ENCODE data around the gene RFFL.

The RFFL gene

GRCh38 chr17:35079547-35080423 is 16.3 kb upstream of the RFFL start:
- no peak for DNase-seq

GRCh38 chr17:35076874-35077273 is 13.4 kb upstream of the RFFL start:
- no peak for DNase-seq

DNA sequence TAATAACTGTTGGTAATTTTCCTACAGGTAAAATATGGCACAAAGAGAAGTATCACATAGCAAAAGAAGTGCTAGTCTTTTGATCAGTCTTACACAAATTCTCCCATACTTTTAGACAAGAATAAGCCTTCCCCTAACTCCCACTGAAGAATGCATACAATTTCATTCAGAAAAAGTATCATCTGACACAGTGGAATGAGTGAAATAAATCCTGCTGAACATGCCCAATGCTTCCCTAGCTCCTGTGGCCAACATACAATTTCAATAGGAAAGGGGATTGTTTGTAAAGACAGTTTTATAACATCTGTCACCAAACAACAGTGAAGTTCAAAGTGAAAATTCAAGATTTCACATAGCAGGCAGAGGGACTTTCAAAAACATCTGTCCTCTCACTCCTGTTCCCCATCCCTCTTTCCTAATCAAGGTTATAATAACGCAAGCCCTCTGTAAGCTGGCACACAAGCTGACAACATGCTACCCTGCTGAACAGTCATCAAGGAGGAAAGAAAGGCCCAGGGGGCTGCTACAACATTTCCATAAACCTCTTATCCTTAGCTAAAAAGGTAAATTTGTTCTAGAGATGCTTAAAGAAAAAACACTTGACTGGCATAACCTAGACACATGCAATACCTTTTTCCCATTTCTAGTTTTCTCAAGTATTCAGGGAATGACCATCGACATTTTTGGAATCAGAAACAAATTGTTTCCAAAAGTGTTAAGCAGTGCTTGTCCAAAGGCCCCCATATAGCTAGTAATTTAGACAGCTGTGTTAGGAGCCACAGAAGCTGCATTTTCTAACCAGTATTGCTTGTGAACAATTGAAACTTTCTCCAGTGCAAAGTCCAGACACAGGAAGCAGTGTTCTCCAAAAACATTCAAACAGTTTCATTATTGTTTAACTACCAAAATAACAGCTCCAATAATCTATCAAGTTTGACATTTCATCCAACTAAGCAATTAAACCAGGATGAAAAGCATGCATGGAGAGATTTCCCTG is 11.5 kb upstream of the RFFL start:
- DNase-seq = no peak

GRCh38 chr17:35073991-35074627 is 10.6 kb upstream of the RFFL start:
- DNase-seq = peak in 1 of 2 donors; percentile 47

DNA sequence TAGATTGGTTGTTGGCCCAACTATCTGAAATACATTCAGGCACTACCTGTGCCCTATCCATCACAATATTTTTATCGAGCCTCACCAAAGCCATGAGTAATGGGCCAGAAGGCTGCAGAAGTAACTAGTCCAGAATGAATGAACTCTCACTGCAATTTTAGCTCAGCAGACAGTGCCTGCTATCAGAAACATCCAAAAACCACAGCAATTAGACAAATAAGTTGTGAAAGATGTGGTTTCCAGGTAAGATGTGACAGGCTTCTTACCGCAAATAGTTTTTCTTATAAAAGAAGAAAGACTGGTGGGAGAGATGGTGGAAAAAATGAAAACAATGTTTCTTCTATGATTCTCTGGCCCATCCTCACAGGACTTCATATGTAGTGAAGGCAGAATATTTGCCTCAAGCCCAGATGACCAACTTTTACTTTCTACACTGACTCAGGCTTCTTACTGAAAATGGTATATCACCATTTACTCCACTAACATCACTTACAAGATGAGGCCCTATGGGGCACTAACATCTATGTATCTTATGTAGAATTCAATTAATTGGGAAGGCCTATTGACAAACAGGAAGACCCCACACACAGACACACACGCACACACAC is 9.8 kb upstream of the RFFL start:
- DNase-seq = peak in 1 of 2 donors; percentile 56

DNA sequence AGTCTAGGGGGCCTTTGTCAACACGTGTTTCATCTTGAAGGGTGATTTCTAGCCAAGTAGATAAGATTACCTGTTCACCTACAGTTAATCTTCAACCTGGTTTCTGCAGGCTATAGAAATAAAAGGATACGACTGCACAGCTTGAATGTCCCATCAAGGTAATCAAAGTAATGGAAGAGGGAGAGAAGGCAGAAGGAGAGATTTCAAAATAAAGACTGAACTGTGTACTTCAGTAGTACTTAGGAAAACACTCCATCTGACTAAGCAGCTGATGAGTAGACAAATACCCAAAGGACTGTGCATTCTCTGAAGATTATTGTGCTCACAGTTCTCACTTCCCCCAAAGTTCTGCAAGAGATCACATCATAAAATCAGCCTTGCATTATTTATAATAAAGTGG is 5.8 kb upstream of the RFFL start:
- DNase-seq = no peak

DNA sequence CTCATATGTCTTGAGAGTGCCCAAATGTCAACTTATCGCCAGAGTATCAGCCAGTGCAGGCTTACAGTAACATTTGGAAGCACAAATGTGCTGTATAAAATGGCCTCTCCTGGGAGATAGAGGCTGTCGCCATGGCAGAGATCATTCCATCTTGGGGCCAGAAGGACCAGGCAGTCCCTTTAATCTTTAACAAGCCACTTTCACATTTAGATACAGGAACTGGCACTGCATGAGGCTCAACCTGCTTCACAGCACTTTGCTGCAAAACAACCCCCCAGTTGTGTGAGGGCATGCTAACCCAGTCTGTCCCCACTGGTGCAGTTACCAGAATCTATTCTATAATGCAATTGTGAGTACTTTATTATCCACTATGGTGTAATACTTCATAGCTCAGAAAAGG is 4.7 kb upstream of the RFFL start:
- no peak for DNase-seq

GRCh38 chr17:35065880-35066279 is 2.4 kb upstream of the RFFL start:
- DNase-seq = no peak

- DNase-seq = no peak
Observed at GRCh38 chr17:35064516-35065215, 1.2 kb upstream of the RFFL start.

DNA sequence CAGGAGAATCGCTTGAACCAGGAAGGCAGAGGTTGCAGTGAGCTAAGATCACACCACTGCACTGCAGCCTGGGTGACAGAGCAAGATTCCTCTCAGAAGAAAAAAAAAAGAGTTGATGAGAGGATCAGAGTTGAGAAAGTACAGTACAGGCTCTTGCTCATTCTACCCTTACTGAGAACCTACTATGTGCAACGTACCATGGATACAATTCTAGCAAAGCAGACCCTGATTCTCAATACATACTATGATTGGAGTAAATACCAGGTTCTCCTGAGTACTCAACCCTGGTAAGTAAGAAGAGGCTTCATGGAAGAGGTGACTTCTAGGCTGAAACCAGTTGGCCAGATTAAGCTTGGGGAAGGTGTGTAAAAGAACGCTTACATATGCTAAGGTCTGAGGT is 1.2 kb downstream of the RFFL start:
- no peak for DNase-seq

DNA sequence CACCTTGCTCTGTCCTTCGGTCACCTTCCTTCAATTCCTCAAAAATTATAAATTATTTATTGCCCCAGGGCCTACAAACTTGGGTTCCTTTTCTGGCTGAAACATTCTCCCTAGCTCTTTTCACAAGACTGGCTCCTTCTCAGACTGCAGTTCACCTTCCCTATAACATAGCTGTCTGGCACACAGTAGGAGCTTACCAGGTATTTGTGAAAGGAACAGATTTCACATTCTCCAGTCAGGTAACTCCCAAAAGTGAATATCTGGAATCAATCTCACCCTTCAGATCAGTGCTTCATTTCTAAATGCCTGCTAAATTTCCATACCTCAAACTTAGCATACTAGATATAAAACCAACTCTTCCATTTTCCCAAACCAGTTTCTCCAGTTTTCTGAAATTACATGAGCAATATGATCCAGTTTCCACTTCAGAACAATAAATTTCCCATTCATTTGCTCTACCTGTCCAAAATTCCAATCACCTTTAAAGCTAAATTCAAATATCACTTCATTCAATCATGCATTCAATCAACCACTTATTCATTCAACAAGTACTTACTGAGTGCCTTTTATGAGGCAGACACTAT is 6.1 kb downstream of the RFFL start:
- DNase-seq = no peak

- DNase-seq = no peak
Observed at GRCh38 chr17:35056013-35056412, 7.5 kb downstream of the RFFL start.

GRCh38 chr17:35053204-35053603 is 10.3 kb downstream of the RFFL start:
- no peak for DNase-seq

GRCh38 chr17:35052780-35053179 is 10.7 kb downstream of the RFFL start:
- DNase-seq = no peak

DNA sequence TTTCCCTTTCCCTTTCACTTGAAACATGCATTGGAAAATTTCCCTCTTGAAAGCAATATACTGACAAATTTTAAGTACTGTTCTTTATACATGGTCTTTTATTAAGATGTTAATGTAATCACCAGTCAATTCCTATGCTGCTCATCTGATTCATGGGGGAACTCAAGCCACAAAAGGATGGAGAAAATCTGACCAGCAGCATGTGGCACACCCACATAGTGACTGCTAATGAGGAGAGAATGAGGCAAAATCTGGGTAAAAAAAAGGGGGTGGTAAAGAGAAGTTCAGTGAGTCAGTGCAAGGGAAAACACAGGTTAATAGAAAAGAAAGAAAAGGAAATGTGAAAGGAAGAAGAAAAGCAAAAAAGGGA is 11.3 kb downstream of the RFFL start:
- DNase-seq = no peak

GRCh38 chr17:35051579-35052240 is 11.8 kb downstream of the RFFL start:
- peak in 1 of 2 donors; percentile 38 for DNase-seq

DNA sequence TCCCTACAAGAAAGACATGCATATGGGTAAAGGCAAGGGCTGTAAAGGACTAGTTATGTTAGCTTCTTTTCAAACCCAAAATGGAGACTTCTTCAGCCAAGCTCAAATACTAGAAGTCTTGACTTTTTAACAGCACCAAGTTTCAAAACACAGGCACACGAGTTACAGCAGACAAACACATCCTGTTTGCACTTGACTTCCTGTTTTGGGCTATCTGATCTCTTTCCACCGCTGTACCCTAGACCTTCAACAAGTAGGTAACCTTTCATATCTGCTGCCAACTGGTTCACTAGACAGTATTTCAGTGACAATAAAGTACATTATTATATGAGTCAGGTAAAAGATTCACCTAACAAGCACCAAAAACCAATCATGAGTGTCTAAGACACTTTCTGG is 12.3 kb downstream of the RFFL start:
- DNase-seq = peak; percentile 71 to 84

DNA sequence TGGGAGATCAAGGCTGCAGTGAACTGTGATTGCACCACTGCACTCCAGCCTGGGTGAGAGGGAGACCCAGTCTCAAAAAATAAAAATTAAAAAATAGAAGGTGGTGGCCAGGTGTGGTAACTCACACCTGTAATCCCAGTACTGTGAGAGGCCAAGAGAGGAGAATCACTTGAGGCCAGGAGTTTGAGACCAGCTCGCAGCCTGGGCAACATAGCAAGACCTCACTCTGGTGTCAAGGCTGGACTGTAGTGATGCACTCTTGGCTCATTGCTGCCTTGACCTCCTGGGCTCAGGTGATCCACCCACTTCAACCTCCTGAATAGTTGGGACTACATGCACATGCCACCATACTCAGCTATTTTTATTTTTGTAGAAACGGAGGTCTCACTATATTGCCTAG is 13.3 kb downstream of the RFFL start:
- no peak for DNase-seq

DNA sequence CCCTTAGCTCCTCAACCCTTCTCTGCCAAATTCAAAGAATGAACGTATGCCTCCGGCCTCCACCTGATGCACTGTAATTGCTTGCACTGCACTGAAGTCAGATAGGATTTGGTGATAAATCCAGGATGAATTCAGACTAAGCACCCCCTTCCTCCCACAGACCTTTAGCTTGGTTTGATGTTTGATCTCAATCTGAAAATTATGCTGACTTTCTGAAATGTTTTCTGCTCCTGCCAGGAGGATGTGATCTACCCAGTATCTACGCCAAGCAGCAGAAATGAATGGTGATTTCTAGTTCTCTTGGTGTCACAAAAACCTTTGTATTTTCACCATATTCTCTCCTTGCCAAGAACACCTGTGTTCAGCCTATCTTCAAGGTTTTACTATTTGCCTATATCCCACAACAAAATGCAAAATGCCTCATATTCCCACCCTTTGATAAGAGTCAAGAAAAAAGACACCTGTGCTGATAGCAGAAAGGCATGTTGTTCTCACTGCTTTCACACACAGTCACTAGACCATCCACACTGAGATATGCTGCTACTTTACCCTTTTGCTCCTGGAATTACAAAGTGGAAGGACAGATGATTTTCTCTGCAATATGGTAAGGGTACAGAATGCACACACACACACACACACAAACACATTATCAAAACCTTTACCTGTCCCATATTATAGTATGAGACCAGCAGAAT is 14.7 kb downstream of the RFFL start:
- DNase-seq = no peak

- DNase-seq = peak; percentile 70 to 82
Observed at GRCh38 chr17:35046740-35047283, 16.7 kb downstream of the RFFL start.

Data from CD4-positive, alpha-beta T cell treated with Interleukin-4 for 1 hour (primary cell).